ENCODE data around the gene RASA3.

Gene RASA3

DNA sequence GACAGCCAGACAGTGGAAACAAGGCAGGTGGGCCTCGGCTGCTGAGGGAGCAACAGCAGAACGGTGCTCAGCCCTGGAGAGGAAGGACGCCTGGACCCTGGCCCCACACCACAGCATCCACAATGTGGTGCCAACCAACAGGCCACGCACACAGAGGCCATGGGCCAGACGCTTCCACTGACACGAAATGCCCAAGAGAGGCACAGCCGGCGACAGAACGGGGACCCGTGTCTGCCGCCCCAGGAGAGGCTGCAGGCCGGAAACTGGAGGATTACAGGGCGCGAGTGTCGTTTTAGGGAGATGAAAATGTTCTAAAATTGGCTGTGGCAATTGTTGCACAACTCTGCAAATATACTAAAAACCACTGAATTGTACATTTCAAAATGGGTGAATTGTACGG is 69.7 kb downstream of the RASA3 start:
- H3K4me3 ChIP-seq (ENCODE audit: low read depth, low read length), result no peak overlapping the region
- peaks cover 13% of the 10 kb centered on the region for H3K36me3 ChIP-seq (replicated peaks)
- in situ Hi-C loops (cut with HindIII; ENCODE audit: low pct_ligation_motif_present, low sequenced_read_pairs), result no loop called here
- H3K27me3 ChIP-seq (replicated peaks), result no peaks in the 10 kb centered on the region
- no peak overlapping the region for H3K27ac ChIP-seq
- DNase-seq, result no peak
- TF ChIP-seq, protein P1, sequence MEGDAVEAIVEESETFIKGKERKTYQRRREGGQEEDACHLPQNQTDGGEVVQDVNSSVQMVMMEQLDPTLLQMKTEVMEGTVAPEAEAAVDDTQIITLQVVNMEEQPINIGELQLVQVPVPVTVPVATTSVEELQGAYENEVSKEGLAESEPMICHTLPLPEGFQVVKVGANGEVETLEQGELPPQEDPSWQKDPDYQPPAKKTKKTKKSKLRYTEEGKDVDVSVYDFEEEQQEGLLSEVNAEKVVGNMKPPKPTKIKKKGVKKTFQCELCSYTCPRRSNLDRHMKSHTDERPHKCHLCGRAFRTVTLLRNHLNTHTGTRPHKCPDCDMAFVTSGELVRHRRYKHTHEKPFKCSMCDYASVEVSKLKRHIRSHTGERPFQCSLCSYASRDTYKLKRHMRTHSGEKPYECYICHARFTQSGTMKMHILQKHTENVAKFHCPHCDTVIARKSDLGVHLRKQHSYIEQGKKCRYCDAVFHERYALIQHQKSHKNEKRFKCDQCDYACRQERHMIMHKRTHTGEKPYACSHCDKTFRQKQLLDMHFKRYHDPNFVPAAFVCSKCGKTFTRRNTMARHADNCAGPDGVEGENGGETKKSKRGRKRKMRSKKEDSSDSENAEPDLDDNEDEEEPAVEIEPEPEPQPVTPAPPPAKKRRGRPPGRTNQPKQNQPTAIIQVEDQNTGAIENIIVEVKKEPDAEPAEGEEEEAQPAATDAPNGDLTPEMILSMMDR (IDR thresholded peaks at IDR 0.05; ENCODE audit: low read depth, low read length, missing control alignments), result no peak

DNA sequence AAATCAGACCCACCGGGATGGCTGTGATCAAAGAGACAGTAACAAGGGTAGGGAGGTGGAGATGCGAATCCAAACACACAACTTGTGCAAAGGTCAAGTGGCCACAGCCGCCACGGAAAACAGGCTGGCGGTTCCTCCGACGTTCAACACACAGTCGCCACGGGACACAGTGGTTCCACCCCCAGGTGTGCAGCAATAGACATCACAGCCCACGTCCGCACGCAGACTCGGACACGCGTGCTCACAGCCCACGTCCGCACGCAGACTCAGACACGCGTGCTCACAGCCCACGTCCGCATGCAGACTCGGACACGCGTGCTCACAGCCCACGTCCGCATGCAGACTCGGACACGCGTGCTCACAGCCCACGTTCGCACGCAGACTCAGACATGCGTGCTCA is 70.1 kb downstream of the RASA3 start:
- no peak overlapping the region for H3K27ac ChIP-seq
- DNase-seq, result no peak
- H3K27me3 ChIP-seq (replicated peaks), result no peaks in the 10 kb centered on the region
- in situ Hi-C loops (cut with HindIII; ENCODE audit: low pct_ligation_motif_present, low sequenced_read_pairs), result no loop called here
- no peak overlapping the region for H3K4me3 ChIP-seq (ENCODE audit: low read depth, low read length)
- H3K36me3 ChIP-seq (replicated peaks), result peaks cover 13% of the 10 kb centered on the region
- TF ChIP-seq, protein P1 (IDR thresholded peaks at IDR 0.05; ENCODE audit: low read depth, low read length, missing control alignments), result no peak

DNA sequence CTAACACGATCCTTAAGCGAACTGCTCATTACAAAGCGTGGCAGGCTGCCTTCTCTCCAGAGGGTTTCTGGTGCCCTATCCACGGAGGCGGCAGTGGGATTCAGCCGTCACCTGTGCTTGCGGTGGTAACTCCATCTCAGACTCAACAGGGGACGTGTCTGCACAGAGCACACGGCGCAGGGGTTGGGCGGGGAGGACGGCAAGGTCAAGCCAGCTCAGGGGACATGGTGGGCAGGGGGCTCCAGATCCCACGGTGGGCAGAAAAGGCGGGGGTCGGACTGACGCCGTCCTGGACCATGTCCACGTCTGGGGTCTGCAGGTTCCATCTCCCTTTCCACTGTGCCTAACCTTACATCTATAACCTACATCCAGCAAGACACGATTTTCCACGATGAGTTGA is 70.7 kb downstream of the RASA3 start:
- in situ Hi-C loops (cut with HindIII; ENCODE audit: low pct_ligation_motif_present, low sequenced_read_pairs), result no loop called here
- no peak overlapping the region for H3K4me3 ChIP-seq (ENCODE audit: low read depth, low read length)
- no peak overlapping the region for H3K27ac ChIP-seq
- no peaks in the 10 kb centered on the region for H3K27me3 ChIP-seq (replicated peaks)
- TF ChIP-seq, protein P1 (IDR thresholded peaks at IDR 0.05; ENCODE audit: low read depth, low read length, missing control alignments), result no peak
- no peak for DNase-seq
- peaks cover 13% of the 10 kb centered on the region for H3K36me3 ChIP-seq (replicated peaks)

DNA sequence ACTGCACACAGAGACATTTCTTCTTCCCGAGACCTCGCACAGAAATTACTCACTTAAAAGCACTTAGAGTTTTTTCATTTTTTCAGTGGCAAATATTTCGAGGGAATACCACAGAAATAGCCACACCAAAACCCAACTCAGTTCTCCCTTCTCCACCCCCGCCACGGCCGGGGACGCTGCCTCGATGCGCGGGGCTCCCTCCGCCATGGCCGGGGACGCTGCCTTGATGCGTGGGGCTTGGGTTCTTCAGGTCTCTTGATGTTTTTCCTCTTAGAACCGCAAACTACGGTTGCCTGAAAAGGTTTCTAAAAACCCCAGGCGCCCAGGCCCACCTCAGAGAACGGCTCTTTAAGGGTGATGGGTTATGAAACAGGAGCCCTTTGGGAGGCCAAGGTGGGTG is 71.4 kb downstream of the RASA3 start:
- in situ Hi-C loops (cut with HindIII; ENCODE audit: low pct_ligation_motif_present, low sequenced_read_pairs), result no loop called here
- Histone ChIP-seq H3K4me3 (ENCODE audit: low read depth, low read length) (no peak overlapping the region), H3K36me3 (replicated peaks) (peaks cover 16% of the 10 kb centered on the region), H3K27ac (no peak overlapping the region), H3K27me3 (replicated peaks) (no peaks in the 10 kb centered on the region)
- DNase-seq, result no peak
- TF ChIP-seq, protein P1 (IDR thresholded peaks at IDR 0.05; ENCODE audit: low read depth, low read length, missing control alignments), result no peak

DNA sequence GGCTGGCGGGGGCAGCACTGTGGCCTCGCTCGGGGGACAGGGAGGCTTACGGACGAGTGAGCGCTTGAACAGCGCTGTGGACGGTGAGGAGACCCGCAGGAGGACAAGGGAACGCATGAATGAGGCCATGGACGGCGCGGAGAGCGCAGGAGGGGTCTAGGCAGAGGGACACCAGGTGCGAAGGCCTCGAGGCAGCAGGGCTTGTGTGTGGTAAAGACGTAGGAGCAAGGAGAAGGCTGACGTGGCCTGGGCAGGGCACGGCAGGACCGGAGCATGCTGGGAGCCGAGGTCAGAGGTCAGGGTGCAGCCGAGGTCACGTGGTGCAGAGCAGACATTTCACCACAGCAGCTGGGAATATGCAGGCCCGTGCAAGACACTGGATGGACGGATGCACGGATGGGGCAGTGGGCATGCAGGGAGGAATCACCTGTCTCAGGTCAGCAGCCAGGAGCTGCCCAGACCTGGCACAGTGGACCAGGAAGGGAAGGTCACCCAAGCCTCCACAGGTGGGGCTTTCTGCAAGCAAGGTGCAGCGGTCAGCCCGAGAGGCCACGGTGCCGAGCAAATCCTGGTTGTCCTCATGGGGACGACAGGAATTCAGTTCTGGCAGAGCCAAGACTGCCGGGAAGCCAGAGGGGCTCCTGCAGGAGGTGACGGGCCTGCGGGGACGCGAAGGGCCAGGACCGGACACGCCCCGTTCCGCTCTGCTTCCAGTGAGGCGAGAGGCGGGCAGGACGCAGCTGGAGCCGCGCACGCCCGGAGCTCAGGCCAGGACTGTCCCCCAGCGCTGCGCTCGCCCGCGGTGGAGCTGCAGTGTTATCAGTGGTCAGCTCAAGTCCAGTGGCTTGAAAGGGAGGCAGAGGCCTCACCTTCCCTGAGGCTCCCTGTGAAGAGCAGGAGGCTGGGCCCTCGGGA is 72.2 kb downstream of the RASA3 start:
- in situ Hi-C loops (cut with HindIII; ENCODE audit: low pct_ligation_motif_present, low sequenced_read_pairs), result no loop called here

More for the DNA sequence above, 72.2 kb downstream of the RASA3 start:
- peaks cover 22% of the 10 kb centered on the region for H3K36me3 ChIP-seq (replicated peaks)
- DNase-seq, result no peak
- no peak overlapping the region for H3K27ac ChIP-seq
- no peak overlapping the region for H3K4me3 ChIP-seq (ENCODE audit: low read depth, low read length)
- TF ChIP-seq, protein P1 (IDR thresholded peaks at IDR 0.05; ENCODE audit: low read depth, low read length, missing control alignments), result no peak
- no peaks in the 10 kb centered on the region for H3K27me3 ChIP-seq (replicated peaks)
